Stimulated activated naive CD8-positive, alpha-beta T cell treated with anti-CD3 and anti-CD28 coated beads, Interleukin-15, Interleukin-2, amounts not matched to agents 100 U/mL and 50 U/mL, for 24 hours (primary cell): ENCODE results near the gene TPCN2.

Experiments
- ATAC-seq: fragments of 150-1000 bp; cut with Tn5 transposase; one replicate; pipeline ENCODE4 v1.10.0; 2021
- DNase-seq: peaks from one replicate; pipeline ENCODE4 v3.0.0; 2021

TPCN2 gene

GRCh38 chr11:69094915-69095290, 46.2 kb downstream of the TPCN2 start:
- ATAC-seq, result no peak

GRCh38 chr11:69095300-69095699, 46.6 kb downstream of the TPCN2 start:
- no peak for ATAC-seq
- no peak for DNase-seq

More at GRCh38 chr11:69094915-69095290, 46.2 kb downstream of the TPCN2 start:
- DNase-seq, result no peak

- DNase-seq (no peak), ATAC-seq (no peak)
Observed at GRCh38 chr11:69096473-69096872, 47.7 kb downstream of the TPCN2 start.

- no peak for ATAC-seq
Observed at GRCh38 chr11:69097263-69097662, 48.5 kb downstream of the TPCN2 start.

GRCh38 chr11:69099180-69099579, 50.4 kb downstream of the TPCN2 start:
- DNase-seq (no peak), ATAC-seq (no peak)

More at GRCh38 chr11:69097263-69097662, 48.5 kb downstream of the TPCN2 start:
- DNase-seq, result no peak

GRCh38 chr11:69100454-69101114, 51.9 kb downstream of the TPCN2 start:
- ATAC-seq (no peak), DNase-seq (no peak)

- ATAC-seq (peak; percentile 88), DNase-seq (peak; percentile 79)
Observed at GRCh38 chr11:69101115-69101791, 52.5 kb downstream of the TPCN2 start.

GRCh38 chr11:69101792-69102695, 53.3 kb downstream of the TPCN2 start:
- DNase-seq (no peak), ATAC-seq (peak; percentile 3)

GRCh38 chr11:69102732-69103615, 54.2 kb downstream of the TPCN2 start:
- ATAC-seq (no peak), DNase-seq (peak; percentile 16)

GRCh38 chr11:69104212-69104855, 55.6 kb downstream of the TPCN2 start:
- no peak for DNase-seq
- ATAC-seq, result no peak

- DNase-seq (no peak), ATAC-seq (no peak)
Observed at GRCh38 chr11:69104856-69105395, 56.2 kb downstream of the TPCN2 start.

GRCh38 chr11:69105461-69106030, 56.8 kb downstream of the TPCN2 start:
- DNase-seq (no peak), ATAC-seq (no peak)

- DNase-seq, result no peak
- no peak for ATAC-seq
Observed at GRCh38 chr11:69106031-69106811, 57.5 kb downstream of the TPCN2 start.

- ATAC-seq (no peak), DNase-seq (no peak)
Observed at GRCh38 chr11:69107413-69107812, 58.7 kb downstream of the TPCN2 start.

GRCh38 chr11:69108030-69108429, 59.3 kb downstream of the TPCN2 start:
- ATAC-seq (no peak), DNase-seq (no peak)

- no peak for DNase-seq
- no peak for ATAC-seq
Observed at GRCh38 chr11:69108559-69108958, 59.8 kb downstream of the TPCN2 start.

GRCh38 chr11:69109101-69109500, 60.4 kb downstream of the TPCN2 start:
- ATAC-seq (no peak), DNase-seq (no peak)

- DNase-seq, result no peak
- no peak for ATAC-seq
Observed at GRCh38 chr11:69110451-69110850, 61.7 kb downstream of the TPCN2 start.

- DNase-seq, result no peak
- ATAC-seq, result no peak
Observed at GRCh38 chr11:69111624-69112542, 63.2 kb downstream of the TPCN2 start.
